ENCODE measurements around the gene INHA.

DNA sequence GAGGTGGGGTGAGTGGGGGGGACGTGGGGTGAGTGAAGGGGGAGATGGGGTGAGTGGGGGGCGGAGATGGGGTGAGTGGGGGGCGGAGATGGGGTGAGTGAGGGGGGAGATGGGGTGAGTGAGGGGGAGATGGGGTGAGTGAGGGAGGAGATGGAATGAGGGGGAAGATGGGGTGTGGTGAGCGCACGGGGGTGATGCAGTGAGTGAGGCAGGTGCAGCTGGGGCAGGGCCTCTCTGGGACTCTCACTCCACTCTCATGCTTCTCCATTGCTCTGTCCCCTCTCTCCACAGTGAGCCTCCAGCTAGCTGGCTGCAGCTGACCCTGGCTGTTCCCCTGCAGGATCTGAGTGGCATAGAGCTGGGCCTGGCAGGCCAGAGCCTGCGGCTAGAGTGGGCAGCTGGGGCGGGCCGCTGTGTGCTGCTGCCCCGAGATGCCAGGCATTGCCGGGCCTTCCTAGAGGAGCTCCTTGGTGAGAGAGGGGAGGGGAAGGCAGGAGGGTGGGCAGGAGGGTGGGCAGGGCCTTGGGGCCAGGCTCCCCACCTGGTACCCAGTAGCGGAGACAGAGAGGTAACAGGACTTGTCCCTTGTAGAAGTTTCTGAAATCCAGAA lies 41.5 kb downstream of the INHA start:
- TF ChIP-seq, protein P1, sequence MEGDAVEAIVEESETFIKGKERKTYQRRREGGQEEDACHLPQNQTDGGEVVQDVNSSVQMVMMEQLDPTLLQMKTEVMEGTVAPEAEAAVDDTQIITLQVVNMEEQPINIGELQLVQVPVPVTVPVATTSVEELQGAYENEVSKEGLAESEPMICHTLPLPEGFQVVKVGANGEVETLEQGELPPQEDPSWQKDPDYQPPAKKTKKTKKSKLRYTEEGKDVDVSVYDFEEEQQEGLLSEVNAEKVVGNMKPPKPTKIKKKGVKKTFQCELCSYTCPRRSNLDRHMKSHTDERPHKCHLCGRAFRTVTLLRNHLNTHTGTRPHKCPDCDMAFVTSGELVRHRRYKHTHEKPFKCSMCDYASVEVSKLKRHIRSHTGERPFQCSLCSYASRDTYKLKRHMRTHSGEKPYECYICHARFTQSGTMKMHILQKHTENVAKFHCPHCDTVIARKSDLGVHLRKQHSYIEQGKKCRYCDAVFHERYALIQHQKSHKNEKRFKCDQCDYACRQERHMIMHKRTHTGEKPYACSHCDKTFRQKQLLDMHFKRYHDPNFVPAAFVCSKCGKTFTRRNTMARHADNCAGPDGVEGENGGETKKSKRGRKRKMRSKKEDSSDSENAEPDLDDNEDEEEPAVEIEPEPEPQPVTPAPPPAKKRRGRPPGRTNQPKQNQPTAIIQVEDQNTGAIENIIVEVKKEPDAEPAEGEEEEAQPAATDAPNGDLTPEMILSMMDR (IDR thresholded peaks at IDR 0.05): no peak
- no peak for TF ChIP-seq EP300 (IDR thresholded peaks at IDR 0.05)

Measured in esophagus muscularis mucosa (tissue), 3 donors.